IPS-NIHi11 (cell line): ENCODE measurements around the gene PNPLA6.

Source experiments
- DNase-seq: peaks from one replicate; pipeline ENCODE4 v3.0.0; 2012; ENCODE audit warnings: mixed read lengths, low spot score

The PNPLA6 gene

GRCh38 chr19:7535047-7535997 lies at the start of gene PNPLA6:
Gene PNPLA6 (plus strand): TSS chr19:7535717. CDS start chr19:7535789, 72 bp downstream.
- peak; percentile 96 for DNase-seq

GRCh38 chr19:7486923-7487322 lies 48.6 kb upstream of the PNPLA6 start:
- DNase-seq: no peak

GRCh38 chr19:7488736-7489353 lies 46.7 kb upstream of the PNPLA6 start, which contains the start of gene PEX11G:
Gene PEX11G (minus strand): TSS chr19:7489035. CDS start chr19:7489010, 25 bp downstream.
- peak; percentile 99 for DNase-seq

DNA sequence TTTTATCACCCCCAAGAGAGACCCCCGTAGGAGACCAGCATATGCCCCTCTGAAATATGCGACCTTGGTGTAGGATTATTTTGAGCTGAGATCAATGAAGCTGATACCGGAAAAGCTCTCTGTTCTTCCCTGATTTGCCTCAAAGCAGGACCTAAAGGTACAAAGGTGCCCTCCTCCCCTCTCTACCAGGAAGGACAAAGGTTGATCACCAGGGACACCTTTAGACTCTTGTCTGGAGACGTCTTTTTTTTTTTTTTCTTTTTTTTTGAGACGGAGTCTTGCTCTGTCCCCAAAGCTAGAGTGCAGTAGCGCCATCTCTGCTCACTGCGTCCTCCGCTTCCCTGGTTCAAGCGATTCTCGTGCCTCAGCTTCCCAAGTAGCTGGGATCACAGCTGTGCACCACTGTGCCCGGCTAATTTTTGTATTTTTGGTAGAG lies 45.9 kb upstream of the PNPLA6 start:
- no peak for DNase-seq

GRCh38 chr19:7492142-7492541 lies 43.4 kb upstream of the PNPLA6 start:
- DNase-seq: no peak

DNA sequence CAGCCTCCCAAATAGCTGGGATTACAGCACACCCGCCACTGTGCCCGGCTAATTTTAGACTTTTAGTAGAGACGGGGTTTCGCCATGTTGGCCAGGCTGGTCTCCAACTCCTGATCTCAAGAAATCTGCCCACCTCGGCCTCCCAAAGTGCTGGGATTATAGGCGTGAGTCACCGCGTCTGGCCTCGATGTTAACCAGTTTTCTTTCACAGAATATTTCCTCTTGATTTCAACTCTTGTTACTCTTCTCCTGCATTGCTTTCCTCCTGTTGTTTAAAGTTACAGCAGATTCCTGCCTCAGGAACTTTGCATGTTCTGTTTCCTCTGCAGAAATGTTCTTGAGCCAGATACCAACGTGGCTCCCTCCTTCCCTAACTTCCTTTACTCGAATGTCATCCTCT lies 43.0 kb upstream of the PNPLA6 start:
- no peak for DNase-seq

DNA sequence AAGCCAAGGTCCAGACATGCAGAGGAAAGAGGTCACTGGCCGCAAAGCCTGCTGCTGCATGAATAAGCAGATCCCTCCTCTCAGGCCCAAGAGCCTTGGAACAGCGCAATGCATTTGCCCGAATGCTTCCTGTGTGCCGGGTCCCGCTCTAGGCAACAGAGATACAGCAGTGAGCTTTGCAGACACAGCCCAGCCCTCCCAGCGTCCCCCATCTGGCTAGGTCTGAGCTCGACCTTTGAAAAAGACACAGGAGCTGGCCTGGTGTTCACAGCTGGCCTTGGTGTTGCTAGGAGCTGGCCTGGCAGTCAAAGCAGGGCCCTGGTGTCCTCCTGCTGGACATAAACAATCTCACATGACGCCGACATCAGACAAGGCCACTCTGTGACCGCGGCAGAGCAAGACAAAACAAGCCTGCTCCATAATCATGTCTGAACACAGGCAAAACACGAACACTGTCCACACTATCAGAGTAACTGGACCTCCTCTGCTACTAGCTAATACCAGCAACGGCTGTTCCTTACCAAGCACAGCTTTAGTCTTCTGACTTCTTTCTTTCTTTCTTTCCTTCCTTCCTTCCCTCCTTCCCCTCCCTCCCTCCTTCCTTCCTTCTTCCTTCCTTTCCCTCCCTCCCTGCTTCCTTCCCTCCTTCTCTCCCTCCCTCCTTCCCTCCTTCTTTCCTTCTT lies 41.0 kb upstream of the PNPLA6 start:
- DNase-seq: no peak

DNA sequence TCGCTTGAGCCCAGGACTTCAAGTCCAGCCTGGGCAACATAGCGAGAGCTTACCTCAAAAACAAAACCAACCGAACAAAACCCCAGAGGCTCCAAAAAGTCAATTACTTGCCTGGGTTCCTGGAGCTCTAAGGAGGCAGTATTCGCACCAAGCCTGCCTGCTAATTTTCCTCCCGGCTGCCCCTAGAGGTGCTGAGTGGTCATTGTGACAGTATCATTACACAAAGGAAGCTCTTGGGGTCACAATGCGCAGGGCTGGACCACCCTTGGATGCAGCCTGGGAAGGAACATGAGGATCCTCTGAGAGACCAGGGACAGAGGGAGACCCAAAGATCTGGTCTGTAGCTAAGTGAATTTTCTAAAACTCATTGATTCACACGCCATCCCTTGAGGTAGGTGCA lies 38.2 kb upstream of the PNPLA6 start:
- no peak for DNase-seq

- DNase-seq: peak; percentile 91
Measured at GRCh38 chr19:7500811-7501450, 34.6 kb upstream of the PNPLA6 start.

DNA sequence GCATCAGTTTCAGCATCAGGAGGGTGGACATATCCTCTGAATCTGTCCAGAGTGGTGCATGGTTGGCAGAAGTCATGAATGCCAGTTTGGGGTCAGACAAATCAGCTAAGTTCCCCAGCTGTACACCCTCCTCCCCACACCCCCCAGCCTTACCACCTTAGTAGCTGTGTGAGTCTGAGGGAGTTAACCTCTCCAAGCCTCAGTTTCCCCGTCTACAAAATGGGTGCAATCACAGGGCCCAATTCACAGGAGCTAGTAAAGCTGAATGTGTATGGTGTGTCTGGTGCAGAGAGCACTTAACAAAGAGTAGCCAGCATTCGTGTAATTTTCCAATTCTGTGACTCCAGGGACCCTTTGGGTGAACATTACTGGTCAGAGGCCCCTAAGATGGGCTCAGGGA lies 33.0 kb upstream of the PNPLA6 start:
- no peak for DNase-seq

GRCh38 chr19:7504684-7505083 lies 30.8 kb upstream of the PNPLA6 start:
- no peak for DNase-seq

DNA sequence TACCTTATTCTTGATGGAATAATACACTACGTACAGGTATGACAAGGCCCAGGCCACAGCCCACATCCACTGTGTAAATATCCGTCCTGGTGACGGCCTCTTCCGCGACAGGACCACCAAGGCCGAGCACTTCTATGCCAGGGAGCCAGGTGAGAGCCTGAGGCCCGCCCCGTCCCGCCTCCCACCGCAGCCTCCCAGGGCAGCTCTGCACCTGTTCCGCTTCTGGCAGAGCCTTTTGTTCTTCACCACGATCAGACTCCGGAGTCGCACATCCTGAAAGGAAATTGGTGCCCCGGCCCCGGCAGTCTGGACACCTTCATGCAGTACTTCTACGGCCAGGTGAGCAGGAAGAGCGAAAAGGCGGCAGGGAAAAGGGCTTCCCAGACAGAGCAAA lies 30.2 kb upstream of the PNPLA6 start:
- DNase-seq: no peak

DNA sequence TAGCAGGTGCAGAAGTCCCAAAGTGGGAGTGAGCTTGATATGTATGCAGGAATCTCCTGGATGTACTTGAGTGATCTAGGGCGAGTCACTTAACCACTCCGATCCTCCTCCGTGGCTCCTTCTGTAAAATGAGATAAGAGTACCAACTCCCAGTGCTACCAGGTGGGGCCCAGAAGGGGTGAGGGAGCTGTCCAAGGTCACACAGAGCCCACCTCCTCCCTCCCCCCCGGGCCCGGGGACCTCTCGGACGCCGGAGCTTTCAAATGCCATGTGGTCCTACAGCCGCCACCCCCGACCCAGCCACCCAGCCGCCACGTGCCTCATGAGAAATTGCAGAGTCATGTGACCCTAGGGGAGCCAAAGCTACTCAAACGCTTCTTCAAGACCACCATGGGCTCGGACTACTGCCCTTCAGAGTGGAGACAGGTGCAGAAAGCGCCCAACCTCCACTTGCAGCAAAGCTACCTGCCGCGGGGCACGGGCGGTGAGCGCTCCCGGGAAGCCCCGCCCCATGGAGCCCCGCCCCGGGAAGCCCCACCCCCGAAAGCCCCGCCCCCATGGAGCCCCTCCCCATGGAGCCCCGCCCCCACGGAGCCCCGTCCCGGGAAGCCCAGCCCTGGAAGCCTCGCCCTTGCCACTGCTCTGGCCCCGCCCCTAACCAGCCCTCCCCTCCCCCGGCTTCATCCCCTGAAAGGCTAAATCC lies 29.7 kb upstream of the PNPLA6 start:
- DNase-seq: peak; percentile 89

DNA sequence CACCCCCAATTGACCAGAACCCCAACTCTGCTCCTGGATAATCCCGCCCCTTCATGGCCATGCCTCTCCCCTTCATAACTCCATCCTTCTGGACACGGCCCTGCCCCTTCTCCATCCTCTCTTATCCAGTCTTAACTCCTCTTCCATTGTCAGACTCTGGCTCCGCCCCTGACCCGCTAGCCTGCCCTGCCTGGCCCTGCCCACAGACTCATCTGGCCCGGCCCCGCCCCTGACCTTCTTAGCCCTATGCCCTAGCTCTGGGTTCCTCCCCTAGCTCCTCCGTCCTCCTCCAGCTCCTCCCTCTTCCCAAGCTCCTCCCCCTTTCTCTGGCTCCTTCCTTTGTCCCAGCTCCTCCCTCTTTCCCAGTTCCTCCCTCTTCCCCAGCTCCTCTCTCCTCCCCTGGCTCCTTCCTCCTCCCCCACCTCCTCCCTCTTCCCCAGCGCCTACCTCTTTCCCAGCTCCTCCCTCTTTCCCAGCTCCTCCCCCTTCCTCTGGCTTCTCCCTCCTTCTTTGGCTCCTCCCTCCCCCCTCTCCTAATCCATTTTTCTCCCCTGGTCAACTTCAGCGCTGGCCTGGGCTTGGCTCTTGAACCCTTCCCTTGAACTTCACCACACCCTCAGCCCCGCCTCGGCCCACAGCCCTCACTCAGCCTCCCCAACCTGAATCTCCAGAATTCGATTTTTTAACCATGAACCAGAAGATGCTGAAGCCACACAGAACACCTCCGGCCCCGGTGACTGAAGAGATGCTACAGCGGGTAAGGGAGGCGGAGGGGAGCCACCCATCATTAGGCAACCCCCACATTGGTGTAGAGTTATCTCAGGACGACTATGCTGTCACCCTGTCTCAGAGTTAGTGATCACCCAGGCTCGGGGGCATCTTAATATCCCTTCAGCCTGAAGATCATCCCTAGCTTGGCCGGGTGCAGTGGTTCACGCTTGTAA lies 28.9 kb upstream of the PNPLA6 start:
- peak; percentile 74 for DNase-seq

DNA sequence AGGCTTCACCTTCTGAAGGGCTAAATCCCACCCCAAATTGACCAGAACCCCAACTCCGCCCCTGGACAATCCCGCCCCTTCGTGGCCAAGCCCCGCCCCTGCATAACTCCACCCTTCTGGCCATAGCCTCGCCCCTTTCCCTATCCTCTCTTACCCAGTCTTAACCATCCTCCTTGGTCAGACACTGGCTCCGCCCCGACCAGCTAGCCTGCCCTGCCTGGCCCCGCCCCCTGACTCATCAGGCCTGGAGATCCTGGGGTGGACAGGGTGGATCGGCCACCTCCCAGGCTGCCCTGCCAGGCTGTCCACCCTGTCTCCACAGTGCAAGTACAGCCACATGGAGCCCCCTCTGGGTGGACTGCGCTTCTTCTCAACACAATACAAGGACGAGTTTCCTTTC lies 27.6 kb upstream of the PNPLA6 start:
- DNase-seq: peak; percentile 82

DNA sequence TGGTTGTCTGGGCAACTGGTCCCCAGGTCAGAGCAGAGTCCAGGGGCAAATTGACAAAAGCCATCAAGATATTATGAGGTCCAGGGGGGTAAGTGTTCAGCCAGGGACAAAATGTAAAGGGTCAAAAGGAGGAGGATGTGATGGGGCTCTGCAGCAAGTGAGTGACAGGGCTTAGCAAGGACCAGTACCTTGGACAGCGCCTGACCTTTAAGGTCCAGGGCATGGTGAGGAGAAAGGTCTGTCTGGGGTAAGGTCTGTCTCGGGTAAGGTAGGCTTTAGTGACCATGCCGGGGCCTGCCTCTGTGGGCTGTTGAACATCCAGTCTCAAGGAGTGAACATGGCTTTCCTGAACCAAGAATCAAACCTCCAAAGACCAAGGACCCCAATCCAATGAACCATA lies 25.9 kb upstream of the PNPLA6 start:
- no peak for DNase-seq

GRCh38 chr19:7512400-7512851 lies 23.1 kb upstream of the PNPLA6 start:
- no peak for DNase-seq

DNA sequence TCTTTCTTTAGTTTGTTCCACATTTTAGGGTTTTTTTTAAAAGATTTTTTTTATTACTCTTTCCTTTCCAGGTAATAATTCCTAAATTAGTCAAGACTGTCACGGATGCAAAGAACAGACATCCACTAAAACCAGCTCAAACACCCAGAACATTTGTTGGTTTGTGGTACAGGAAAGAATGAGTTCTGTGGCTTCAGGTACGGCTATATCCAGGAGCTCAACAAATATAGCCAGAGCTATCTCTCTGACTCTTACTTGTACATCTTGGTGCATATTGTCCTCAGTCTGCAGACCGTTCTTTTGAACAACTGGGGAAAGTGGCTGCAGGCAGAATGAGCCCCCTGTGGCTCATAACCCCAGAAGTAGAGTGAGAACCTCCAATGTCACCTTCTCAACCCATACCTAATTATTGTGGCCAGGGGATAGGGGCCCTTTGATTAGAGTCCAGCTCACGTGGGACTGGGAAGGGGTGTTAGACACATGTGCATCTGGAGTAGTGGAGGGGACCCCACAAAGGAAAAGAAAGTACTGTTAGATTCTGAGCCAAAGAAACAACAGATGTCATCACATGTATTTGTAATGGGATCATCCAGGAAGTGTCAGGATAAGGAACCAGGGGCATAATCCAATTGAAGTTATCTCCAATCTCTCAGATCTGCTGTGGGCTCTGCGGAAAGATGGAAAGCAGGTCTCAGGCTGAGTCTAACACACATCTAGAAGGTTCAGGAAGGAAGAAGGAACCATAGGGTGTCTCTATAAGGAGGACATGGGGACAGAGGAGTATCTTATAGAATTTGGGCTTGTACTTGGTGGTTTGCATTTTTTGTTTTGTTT lies 21.5 kb upstream of the PNPLA6 start:
- no peak for DNase-seq

GRCh38 chr19:7515110-7515644 lies 20.3 kb upstream of the PNPLA6 start:
- DNase-seq: no peak
